ENCODE measurements around the gene WFDC1. TPM values are rescaled to one million over a fixed set of nuclear protein-coding genes. Genes with fewer than 3 reads are reported as not detected.

Gene WFDC1
- total and polyA plus RNA-seq, 2 donors (not counting 3 experiments of a cell fraction or from before 2014, with no cell fraction given) = not detected

DNA sequence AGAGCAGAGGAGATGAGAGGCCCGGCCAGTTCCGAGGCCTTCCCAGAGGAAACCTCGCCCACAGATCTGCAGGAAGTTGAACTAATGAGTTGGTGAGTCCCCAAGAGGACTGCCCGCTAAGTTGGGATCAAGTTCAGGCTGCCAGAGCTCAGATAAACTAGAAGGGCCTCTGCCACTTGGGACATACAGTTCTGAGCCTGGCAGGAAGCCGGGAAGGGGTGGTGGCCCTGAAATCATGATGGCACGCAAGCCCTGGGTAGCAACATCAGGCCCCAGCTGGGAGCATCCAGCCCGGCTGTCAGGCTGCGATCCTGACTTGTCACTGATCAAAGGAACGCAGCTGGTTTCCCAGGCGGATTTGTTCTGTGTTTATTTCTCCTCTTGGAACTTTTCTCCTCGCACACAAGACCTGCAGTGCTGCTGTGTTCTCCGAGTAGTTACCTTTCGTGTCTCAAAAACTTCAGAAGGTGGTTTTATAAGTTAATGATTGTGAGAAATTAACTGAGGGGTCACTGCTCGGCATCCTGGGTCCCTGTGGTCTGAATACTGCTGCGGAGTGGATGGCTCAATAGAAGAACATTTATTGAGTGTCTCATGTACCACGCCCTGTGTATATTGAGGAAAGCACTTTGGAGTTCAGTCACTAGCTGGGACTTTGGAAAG lies 8.0 kb upstream of the WFDC1 start:
- H2AFZ ChIP-seq (ENCODE audit: low read depth, low read length) = no peak overlapping the region
- no peak overlapping the region for H3K4me3 ChIP-seq (replicated peaks in 1 of 3; ENCODE audit: insufficient read depth in 1 of 3, low read depth in 1 of 3, low read length in 3 of 3)
- H3K4me1 ChIP-seq (ENCODE audit: control insufficient read depth, extremely low read depth, insufficient read depth, low read length) = no peaks in the 10 kb centered on the region
- TF ChIP-seq JUN (IDR thresholded peaks at IDR 0.05; ENCODE audit: borderline replicate concordance, insufficient read depth, insufficient read length, low read depth) = no peak
- CTCF ChIA-PET = interaction anchor here (5.2 kb wide), 1 partner anchor 10 kb away, joined by 27 read pairs; no protein-coding TSS in a partner anchor
- no peaks in the 10 kb centered on the region for H3K9me3 ChIP-seq (replicated peaks; ENCODE audit: control insufficient read depth, insufficient read depth, low read length)
- H4K20me1 ChIP-seq (replicated peaks; ENCODE audit: control insufficient read depth, extremely low read depth, insufficient read depth, low read length) = no peaks in the 10 kb centered on the region
- no peak overlapping the region for H3K9ac ChIP-seq (replicated peaks; ENCODE audit: extremely low read depth, insufficient read depth, low read length)
- H3K36me3 ChIP-seq (ENCODE audit: control insufficient read depth in 2 of 2, extremely low read depth in 1 of 2, insufficient read depth in 2 of 2, low read length in 2 of 2) = no peaks in the 10 kb centered on the region
- no peak overlapping the region for H3K4me2 ChIP-seq (ENCODE audit: insufficient read depth, low read length)
- no peaks in the 10 kb centered on the region for H3K9me1 ChIP-seq (replicated peaks; ENCODE audit: control insufficient read depth, extremely low read depth, insufficient read depth, low read length)
- BruUV-seq (replicated peaks) = no TSS peak
- DNase-seq (ENCODE audit: low read depth, low spot score) (no peak), FAIRE-seq (no peak)
- H3K27me3 ChIP-seq (ENCODE audit: control insufficient read depth in 2 of 2, insufficient read depth in 2 of 2, low read length in 2 of 2) = peaks cover 0 to 5% of the 10 kb centered on the region in 2 experiments
- POLR2A ChIA-PET = no interaction called here
- no peaks in the 10 kb centered on the region for H3K79me2 ChIP-seq (ENCODE audit: control insufficient read depth, insufficient read depth, low read length)
- no peak overlapping the region for H3K27ac ChIP-seq (ENCODE audit: insufficient read depth, low read depth, low read length)
- dilution Hi-C loops (cut with MboI; ENCODE audit: extremely low pct_ligation_motif_present, low sequenced_read_pairs) = no loop called here
- intact Hi-C loops (cut with micrococcal nuclease) = no loop called here

DNA sequence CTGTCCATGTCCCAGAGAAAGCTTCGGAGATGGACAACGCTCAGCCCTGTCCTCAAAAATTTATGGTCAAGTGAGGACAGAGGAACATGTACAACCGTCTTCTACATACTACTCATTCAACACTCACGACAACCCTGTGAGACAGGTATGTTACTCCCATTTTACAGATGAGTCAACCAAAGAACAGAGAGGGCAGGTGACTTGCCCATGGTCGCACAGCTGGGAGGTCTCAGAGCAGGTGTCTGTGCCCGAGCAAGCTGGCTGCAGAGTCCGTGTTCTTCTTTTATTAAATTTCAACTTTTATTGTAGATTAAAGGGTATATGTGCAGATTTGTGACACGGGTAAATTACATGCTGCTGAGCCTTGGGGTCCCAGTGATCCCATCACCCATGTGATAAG lies 5.8 kb upstream of the WFDC1 start:
- POLR2A ChIA-PET = no interaction called here
- no peak for DNase-seq (ENCODE audit: low read depth, low spot score)
- H3K9ac ChIP-seq (replicated peaks; ENCODE audit: extremely low read depth, insufficient read depth, low read length) = no peak overlapping the region
- no peak for FAIRE-seq
- H2AFZ ChIP-seq (ENCODE audit: low read depth, low read length) = no peak overlapping the region
- dilution Hi-C loops (cut with MboI; ENCODE audit: extremely low pct_ligation_motif_present, low sequenced_read_pairs) = no loop called here
- H4K20me1 ChIP-seq (replicated peaks; ENCODE audit: control insufficient read depth, extremely low read depth, insufficient read depth, low read length) = no peaks in the 10 kb centered on the region
- intact Hi-C loops (cut with micrococcal nuclease) = no loop called here
- CTCF ChIA-PET = interaction anchor here (5.2 kb wide), 1 partner anchor 12 kb away, joined by 27 read pairs; no protein-coding TSS in a partner anchor
- no peak overlapping the region for H3K27ac ChIP-seq (ENCODE audit: insufficient read depth, low read depth, low read length)
- H3K4me2 ChIP-seq (ENCODE audit: insufficient read depth, low read length) = no peak overlapping the region
- peaks cover 3 to 8% of the 10 kb centered on the region in 2 experiments for H3K27me3 ChIP-seq (ENCODE audit: control insufficient read depth in 2 of 2, insufficient read depth in 2 of 2, low read length in 2 of 2)
- TF ChIP-seq, protein P1, sequence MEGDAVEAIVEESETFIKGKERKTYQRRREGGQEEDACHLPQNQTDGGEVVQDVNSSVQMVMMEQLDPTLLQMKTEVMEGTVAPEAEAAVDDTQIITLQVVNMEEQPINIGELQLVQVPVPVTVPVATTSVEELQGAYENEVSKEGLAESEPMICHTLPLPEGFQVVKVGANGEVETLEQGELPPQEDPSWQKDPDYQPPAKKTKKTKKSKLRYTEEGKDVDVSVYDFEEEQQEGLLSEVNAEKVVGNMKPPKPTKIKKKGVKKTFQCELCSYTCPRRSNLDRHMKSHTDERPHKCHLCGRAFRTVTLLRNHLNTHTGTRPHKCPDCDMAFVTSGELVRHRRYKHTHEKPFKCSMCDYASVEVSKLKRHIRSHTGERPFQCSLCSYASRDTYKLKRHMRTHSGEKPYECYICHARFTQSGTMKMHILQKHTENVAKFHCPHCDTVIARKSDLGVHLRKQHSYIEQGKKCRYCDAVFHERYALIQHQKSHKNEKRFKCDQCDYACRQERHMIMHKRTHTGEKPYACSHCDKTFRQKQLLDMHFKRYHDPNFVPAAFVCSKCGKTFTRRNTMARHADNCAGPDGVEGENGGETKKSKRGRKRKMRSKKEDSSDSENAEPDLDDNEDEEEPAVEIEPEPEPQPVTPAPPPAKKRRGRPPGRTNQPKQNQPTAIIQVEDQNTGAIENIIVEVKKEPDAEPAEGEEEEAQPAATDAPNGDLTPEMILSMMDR (IDR thresholded peaks at IDR 0.05; ENCODE audit: extremely low read depth in 1 of 2, insufficient read depth in 1 of 2, low read depth in 1 of 2, low read length in 2 of 2) = no peak
- TF ChIP-seq POLR2AphosphoS5 (IDR thresholded peaks at IDR 0.05; ENCODE audit: insufficient read depth, low read depth, low read length) (no peak), EZH2 (IDR thresholded peaks at IDR 0.05; ENCODE audit: borderline replicate concordance, low read depth, low read length, severe bottlenecking) (no peak), MYC (IDR thresholded peaks at IDR 0.05; ENCODE audit: low read depth, low read length) (no peak), JUN (IDR thresholded peaks at IDR 0.05; ENCODE audit: borderline replicate concordance, insufficient read depth, insufficient read length, low read depth) (no peak)
- no TSS peak for BruUV-seq (replicated peaks)
- H3K36me3 ChIP-seq (ENCODE audit: control insufficient read depth in 2 of 2, extremely low read depth in 1 of 2, insufficient read depth in 2 of 2, low read length in 2 of 2) = no peaks in the 10 kb centered on the region
- H3K4me1 ChIP-seq (ENCODE audit: control insufficient read depth, extremely low read depth, insufficient read depth, low read length) = no peaks in the 10 kb centered on the region
- H3K9me3 ChIP-seq (replicated peaks; ENCODE audit: control insufficient read depth, insufficient read depth, low read length) = no peaks in the 10 kb centered on the region
- no peak overlapping the region for H3K4me3 ChIP-seq (replicated peaks in 1 of 3; ENCODE audit: insufficient read depth in 1 of 3, low read depth in 1 of 3, low read length in 3 of 3)
- no peaks in the 10 kb centered on the region for H3K79me2 ChIP-seq (ENCODE audit: control insufficient read depth, insufficient read depth, low read length)
- H3K9me1 ChIP-seq (replicated peaks; ENCODE audit: control insufficient read depth, extremely low read depth, insufficient read depth, low read length) = no peaks in the 10 kb centered on the region
